Activated CD4-positive, alpha-beta T cell treated with anti-CD3 and anti-CD28 coated beads, Interleukin-2, amount 10 ng/mL, durations not matched to agents 7 days and 5 days (primary cell): Measurements from ENCODE around the gene SLC25A21. TPM values are rescaled to one million over a fixed set of nuclear protein-coding genes. Genes with fewer than 3 reads are reported as not detected.

ENCODE experiments used
- CTCF ChIA-PET: fragments of 350-600 bp; sonication (Branson Sonifier 250); formaldehyde crosslinking; loops from one replicate; lab custom pipeline; 2021; ENCODE audit warnings: antibody characterized with exemption; lab: Charles Lee
- POLR2A ChIA-PET: fragments of 350-600 bp; sonication (Branson Sonifier 250); formaldehyde crosslinking; loops from one replicate; lab custom pipeline; 2021; ENCODE audit warnings: antibody characterized with exemption; lab: Charles Lee
- DNase-seq: peaks from one replicate; pipeline ENCODE4 v3.0.0-alpha.2; 2020
- H3K27ac Mint-ChIP-seq: one replicate; pipeline ENCODE4 v1.8.0; 2021; ENCODE audit warnings: mild to moderate bottlenecking, moderate library complexity, mixed read lengths
- H3K27me3 Mint-ChIP-seq: one replicate; pipeline ENCODE4 v1.8.0; 2021; ENCODE audit warnings: mixed read lengths
- H3K36me3 Mint-ChIP-seq: one replicate; pipeline ENCODE4 v1.8.0; 2021; ENCODE audit warnings: low read depth, mixed read lengths
- H3K4me1 Mint-ChIP-seq: one replicate; pipeline ENCODE4 v1.8.0; 2021; ENCODE audit warnings: mixed read lengths
- H3K4me3 Mint-ChIP-seq: one replicate; pipeline ENCODE4 v1.8.0; 2021; ENCODE audit warnings: mild to moderate bottlenecking, moderate library complexity, mixed read lengths
- H3K9me3 Mint-ChIP-seq: one replicate; pipeline ENCODE4 v1.8.0; 2021; ENCODE audit warnings: mixed read lengths
- total RNA-seq, 2 experiments: library from RNA; stranded (reverse); gene quantifications; one replicate each; pipeline ENCODE4 v1.2.3, GENCODE V29; 2021

Gene SLC25A21
- total RNA-seq, 2 experiments from 2014 or later = not detected

GRCh38 chr14:36724162-36724561 lies 448.2 kb downstream of the SLC25A21 start:
- no peak overlapping the region for H3K4me3 Mint-ChIP-seq
- DNase-seq = no peak
- no peak overlapping the region for H3K27ac Mint-ChIP-seq
- no peaks in the 10 kb centered on the region for H3K27me3 Mint-ChIP-seq
- H3K9me3 Mint-ChIP-seq = no peaks in the 10 kb centered on the region
- CTCF ChIA-PET = interaction anchor here (1.3 kb wide), 1 partner anchor 15 kb away, joined by 3 read pairs; no protein-coding TSS in a partner anchor
- no peaks in the 10 kb centered on the region for H3K36me3 Mint-ChIP-seq
- H3K4me1 Mint-ChIP-seq = no peaks in the 10 kb centered on the region
- POLR2A ChIA-PET = no interaction called here

GRCh38 chr14:36723530-36723929 lies 448.9 kb downstream of the SLC25A21 start:
- CTCF ChIA-PET = interaction anchor here (1.3 kb wide), 1 partner anchor 15 kb away, joined by 3 read pairs; no protein-coding TSS in a partner anchor

GRCh38 chr14:36721877-36722276 lies 450.5 kb downstream of the SLC25A21 start:
- ChIA-PET POLR2A (no interaction called here), CTCF (no interaction called here)
- Mint-ChIP-seq H3K36me3 (no peaks in the 10 kb centered on the region), H3K4me1 (no peaks in the 10 kb centered on the region), H3K27ac (no peak overlapping the region), H3K27me3 (no peaks in the 10 kb centered on the region), H3K9me3 (no peaks in the 10 kb centered on the region), H3K4me3 (no peak overlapping the region)
- DNase-seq = no peak

More at GRCh38 chr14:36723530-36723929, 448.9 kb downstream of the SLC25A21 start:
- Mint-ChIP-seq H3K4me3 (no peak overlapping the region), H3K36me3 (no peaks in the 10 kb centered on the region), H3K9me3 (no peaks in the 10 kb centered on the region), H3K27ac (no peak overlapping the region), H3K27me3 (no peaks in the 10 kb centered on the region), H3K4me1 (no peaks in the 10 kb centered on the region)
- DNase-seq = no peak
- POLR2A ChIA-PET = no interaction called here

GRCh38 chr14:36720657-36721056 lies 451.7 kb downstream of the SLC25A21 start:
- Mint-ChIP-seq H3K36me3 (no peaks in the 10 kb centered on the region), H3K4me3 (no peak overlapping the region), H3K27me3 (no peaks in the 10 kb centered on the region), H3K9me3 (no peaks in the 10 kb centered on the region), H3K4me1 (no peaks in the 10 kb centered on the region), H3K27ac (no peak overlapping the region)
- DNase-seq = no peak
- CTCF ChIA-PET = no interaction called here
- POLR2A ChIA-PET = no interaction called here

GRCh38 chr14:36719823-36720222 lies 452.6 kb downstream of the SLC25A21 start:
- POLR2A ChIA-PET = no interaction called here
- H3K4me1 Mint-ChIP-seq = no peaks in the 10 kb centered on the region

GRCh38 chr14:36718216-36718615 lies 454.2 kb downstream of the SLC25A21 start:
- ChIA-PET POLR2A (no interaction called here), CTCF (no interaction called here)
- H3K4me1 Mint-ChIP-seq = no peaks in the 10 kb centered on the region
- H3K27me3 Mint-ChIP-seq = no peaks in the 10 kb centered on the region
- H3K36me3 Mint-ChIP-seq = no peaks in the 10 kb centered on the region
- no peaks in the 10 kb centered on the region for H3K9me3 Mint-ChIP-seq
- H3K27ac Mint-ChIP-seq = no peak overlapping the region
- H3K4me3 Mint-ChIP-seq = no peak overlapping the region
- no peak for DNase-seq

More at GRCh38 chr14:36719823-36720222, 452.6 kb downstream of the SLC25A21 start:
- no peak overlapping the region for H3K4me3 Mint-ChIP-seq
- no peaks in the 10 kb centered on the region for H3K27me3 Mint-ChIP-seq
- no peaks in the 10 kb centered on the region for H3K36me3 Mint-ChIP-seq
- no peaks in the 10 kb centered on the region for H3K9me3 Mint-ChIP-seq
- CTCF ChIA-PET = no interaction called here
- DNase-seq = no peak
- no peak overlapping the region for H3K27ac Mint-ChIP-seq

- H3K9me3 Mint-ChIP-seq = no peaks in the 10 kb centered on the region
- no peak overlapping the region for H3K27ac Mint-ChIP-seq
- no peak for DNase-seq
- no peaks in the 10 kb centered on the region for H3K27me3 Mint-ChIP-seq
- no peak overlapping the region for H3K4me3 Mint-ChIP-seq
- ChIA-PET POLR2A (no interaction called here), CTCF (no interaction called here)
- no peaks in the 10 kb centered on the region for H3K36me3 Mint-ChIP-seq
- H3K4me1 Mint-ChIP-seq = no peaks in the 10 kb centered on the region
These were observed 455.0 kb downstream of the SLC25A21 start for GRCh38 chr14:36717363-36717762.

- H3K27me3 Mint-ChIP-seq = no peaks in the 10 kb centered on the region
- no peak overlapping the region for H3K27ac Mint-ChIP-seq
- no peak for DNase-seq
- no peaks in the 10 kb centered on the region for H3K9me3 Mint-ChIP-seq
- H3K4me1 Mint-ChIP-seq = no peaks in the 10 kb centered on the region
- H3K36me3 Mint-ChIP-seq = no peaks in the 10 kb centered on the region
- ChIA-PET POLR2A (no interaction called here), CTCF (no interaction called here)
- no peak overlapping the region for H3K4me3 Mint-ChIP-seq
These were observed 455.7 kb downstream of the SLC25A21 start for GRCh38 chr14:36716614-36717184.

- ChIA-PET POLR2A (no interaction called here), CTCF (no interaction called here)
- H3K27me3 Mint-ChIP-seq = no peaks in the 10 kb centered on the region
- no peaks in the 10 kb centered on the region for H3K9me3 Mint-ChIP-seq
- no peaks in the 10 kb centered on the region for H3K36me3 Mint-ChIP-seq
- no peak for DNase-seq
- no peaks in the 10 kb centered on the region for H3K4me1 Mint-ChIP-seq
- H3K4me3 Mint-ChIP-seq = no peak overlapping the region
- no peak overlapping the region for H3K27ac Mint-ChIP-seq
These were observed 458.3 kb downstream of the SLC25A21 start for GRCh38 chr14:36713960-36714703.

GRCh38 chr14:36707570-36707969 lies 464.8 kb downstream of the SLC25A21 start:
- no peak for DNase-seq
- H3K27me3 Mint-ChIP-seq = no peaks in the 10 kb centered on the region
- H3K27ac Mint-ChIP-seq = no peak overlapping the region
- ChIA-PET POLR2A (no interaction called here), CTCF (interaction anchor here (1.1 kb wide), 1 partner anchor 17 kb away, joined by 3 read pairs; no protein-coding TSS in a partner anchor)
- no peak overlapping the region for H3K4me3 Mint-ChIP-seq
- no peaks in the 10 kb centered on the region for H3K9me3 Mint-ChIP-seq
- no peaks in the 10 kb centered on the region for H3K36me3 Mint-ChIP-seq
- no peaks in the 10 kb centered on the region for H3K4me1 Mint-ChIP-seq

GRCh38 chr14:36702474-36702873 lies 469.9 kb downstream of the SLC25A21 start:
- no peaks in the 10 kb centered on the region for H3K36me3 Mint-ChIP-seq
- H3K9me3 Mint-ChIP-seq = no peaks in the 10 kb centered on the region
- H3K27me3 Mint-ChIP-seq = no peaks in the 10 kb centered on the region
- H3K4me1 Mint-ChIP-seq = no peaks in the 10 kb centered on the region
- CTCF ChIA-PET = interaction anchor here (0.6 kb wide), 1 partner anchor 78 kb away, joined by 3 read pairs; no protein-coding TSS in a partner anchor
- H3K4me3 Mint-ChIP-seq = no peak overlapping the region
- DNase-seq = no peak
- POLR2A ChIA-PET = no interaction called here
- no peak overlapping the region for H3K27ac Mint-ChIP-seq

GRCh38 chr14:36701132-36701531 lies 471.3 kb downstream of the SLC25A21 start:
- Mint-ChIP-seq H3K4me1 (no peaks in the 10 kb centered on the region), H3K27ac (no peak overlapping the region), H3K4me3 (no peak overlapping the region), H3K9me3 (no peaks in the 10 kb centered on the region), H3K27me3 (no peaks in the 10 kb centered on the region), H3K36me3 (no peaks in the 10 kb centered on the region)
- CTCF ChIA-PET = no interaction called here
- no peak for DNase-seq
- POLR2A ChIA-PET = no interaction called here

- Mint-ChIP-seq H3K9me3 (no peaks in the 10 kb centered on the region), H3K27me3 (no peaks in the 10 kb centered on the region), H3K4me1 (no peaks in the 10 kb centered on the region), H3K4me3 (no peak overlapping the region), H3K27ac (no peak overlapping the region), H3K36me3 (no peaks in the 10 kb centered on the region)
- ChIA-PET CTCF (no interaction called here), POLR2A (no interaction called here)
- no peak for DNase-seq
These were observed 471.8 kb downstream of the SLC25A21 start for GRCh38 chr14:36700651-36701050.
